GM23338 (cell line): ENCODE measurements around the gene SLC9B1. TPM values are rescaled to one million over a fixed set of nuclear protein-coding genes. Genes with fewer than 3 reads are reported as not detected.
A peak's percentile ranks its signal among the peaks of the same experiment; 100 is the strongest.
"Not testable (repeated sequence)": the region's sequence is repeated elsewhere in the genome, so short reads cannot be mapped to it uniquely, and the experiment has no call there.

Source experiments
- ATAC-seq: fragments of 200-7000 bp; cut with Tn5 transposase; 3 replicates; pipeline ENCODE4 v1.9.1; 2020
- DNase-seq: peaks from one replicate; pipeline ENCODE4 v3.0.0-alpha.2; 2015; ENCODE audit warnings: low spot score
- H2AFZ ChIP-seq: fragments of 200-600 bp; sonication (generic); 2 replicates; pipeline ENCODE4 v1.8.0; 2016; ENCODE audit warnings: antibody characterized with exemption, mild to moderate bottlenecking, moderate library complexity
- H3F3A ChIP-seq: fragments of 200-600 bp; sonication (generic); replicated peaks from 2 replicates; pipeline ENCODE4 v1.8.0; 2017; ENCODE audit warnings: antibody characterized with exemption, mixed run types, low read depth
- H3K27ac ChIP-seq: fragments of 200-600 bp; sonication (generic); 2 replicates; pipeline ENCODE4 v1.6.1; 2016; ENCODE audit warnings: low read depth
- H3K27me3 ChIP-seq: fragments of 200-600 bp; sonication (generic); 2 replicates; pipeline ENCODE4 v1.8.0; 2016; ENCODE audit warnings: mild to moderate bottlenecking, mixed run types, moderate library complexity; ENCODE audit not compliant: insufficient read depth
- H3K36me3 ChIP-seq: fragments of 200-600 bp; sonication (generic); 2 replicates; pipeline ENCODE4 v1.8.0; 2016; ENCODE audit warnings: mild to moderate bottlenecking; ENCODE audit not compliant: insufficient read depth
- H3K4me1 ChIP-seq: fragments of 200-600 bp; sonication (generic); 2 replicates; pipeline ENCODE4 v1.8.0; 2016; ENCODE audit warnings: mild to moderate bottlenecking, moderate library complexity; ENCODE audit not compliant: insufficient read depth
- H3K4me2 ChIP-seq: fragments of 200-600 bp; sonication (generic); 2 replicates; pipeline ENCODE4 v1.7.1; 2017; ENCODE audit warnings: mixed run types
- H3K4me3 ChIP-seq: fragments of 200-600 bp; sonication (generic); 2 replicates; pipeline ENCODE4 v1.6.1; 2016; ENCODE audit warnings: mixed run types
- H3K79me2 ChIP-seq: fragments of 200-600 bp; sonication (generic); replicated peaks from 2 replicates; pipeline ENCODE4 v1.8.0; 2017; ENCODE audit warnings: mild to moderate bottlenecking; ENCODE audit not compliant: insufficient read depth
- H3K9me2 ChIP-seq: fragments of 200-600 bp; sonication (generic); 2 replicates; pipeline ENCODE4 v1.8.0; 2017; ENCODE audit not compliant: insufficient read depth
- H4K20me1 ChIP-seq: fragments of 200-600 bp; sonication (generic); replicated peaks from 2 replicates; pipeline ENCODE4 v1.8.0; 2017; ENCODE audit warnings: mild to moderate bottlenecking; ENCODE audit not compliant: insufficient read depth
- H3K27ac Mint-ChIP-seq: 2 replicates; pipeline ENCODE4 v1.8.0; 2020; ENCODE audit warnings: inconsistent platforms, mild to moderate bottlenecking, moderate library complexity, mixed read lengths
- H3K27me3 Mint-ChIP-seq: 3 replicates; pipeline ENCODE4 v1.8.0; 2022; ENCODE audit warnings: low read depth, mild to moderate bottlenecking, moderate library complexity, mixed read lengths, inconsistent platforms; ENCODE audit not compliant: insufficient read depth, poor library complexity
- H3K36me3 Mint-ChIP-seq: 3 replicates; pipeline ENCODE4 v1.8.0; 2021; ENCODE audit warnings: low read depth, mild to moderate bottlenecking, inconsistent platforms, moderate library complexity, mixed read lengths
- H3K4me1 Mint-ChIP-seq: 3 replicates; pipeline ENCODE4 v1.8.0; 2020; ENCODE audit warnings: mild to moderate bottlenecking, inconsistent platforms, mixed read lengths
- H3K4me3 Mint-ChIP-seq: 3 replicates; pipeline ENCODE4 v1.8.0; 2021; ENCODE audit warnings: moderate library complexity, mild to moderate bottlenecking, inconsistent platforms, mixed read lengths
- H3K9me3 Mint-ChIP-seq: 3 replicates; pipeline ENCODE4 v1.8.0; 2020; ENCODE audit warnings: moderate library complexity, mild to moderate bottlenecking, inconsistent platforms, mixed read lengths
- CREB1 ChIP-seq: fragments of 250-450 bp; sonication (Bioruptor Pico); IDR thresholded peaks from 2 replicates; pipeline ENCODE4 v1.5.0; 2020; ENCODE audit warnings: low read depth, mild to moderate bottlenecking, moderate library complexity
- CTCF ChIP-seq, 2 experiments: fragments of 200-600 bp in 1 of 2; sonication (generic) in 1 of 2; conservative IDR thresholded peaks; 2 replicates each; pipeline versions ENCODE4 v1.5.1 to v1.6.1; 2016 to 2017; ENCODE audit warnings: antibody characterized with exemption in 2 of 2, low read depth in 2 of 2, mild to moderate bottlenecking in 2 of 2, moderate library complexity in 1 of 2
- EZH2phosphoT487 ChIP-seq: fragments of 200-600 bp; sonication (generic); IDR thresholded peaks from one replicate; pipeline ENCODE4 v1.8.1; 2018; ENCODE audit warnings: antibody characterized with exemption; ENCODE audit not compliant: unreplicated experiment
- JUNB ChIP-seq: IDR thresholded peaks from one replicate; pipeline ENCODE4 v1.6.1; 2016; ENCODE audit warnings: antibody characterized with exemption; ENCODE audit not compliant: unreplicated experiment
- NANOG ChIP-seq: IDR thresholded peaks from 2 replicates; pipeline ENCODE4 v1.6.1; 2016; ENCODE audit warnings: antibody characterized with exemption, borderline replicate concordance
- polyA plus RNA-seq: library from polyadenylated mRNA; unstranded; fragments of >200 nt; fragmentation: Nextera tagmentation; extraction: Ambion mirVana; gene quantifications from 2 replicates; pipeline ENCODE4 v1.2.1, GENCODE V29; 2016
- total RNA-seq: library from RNA; depleted of rRNA; stranded (reverse); fragments of >200 nt; shearing (Covaris generic); gene quantifications from 2 replicates; pipeline ENCODE4 v1.2.3, GENCODE V29; 2014

Gene SLC9B1
- total and polyA plus RNA-seq, 2 experiments from 2014 or later, result 0.66 to 0.80 TPM

DNA sequence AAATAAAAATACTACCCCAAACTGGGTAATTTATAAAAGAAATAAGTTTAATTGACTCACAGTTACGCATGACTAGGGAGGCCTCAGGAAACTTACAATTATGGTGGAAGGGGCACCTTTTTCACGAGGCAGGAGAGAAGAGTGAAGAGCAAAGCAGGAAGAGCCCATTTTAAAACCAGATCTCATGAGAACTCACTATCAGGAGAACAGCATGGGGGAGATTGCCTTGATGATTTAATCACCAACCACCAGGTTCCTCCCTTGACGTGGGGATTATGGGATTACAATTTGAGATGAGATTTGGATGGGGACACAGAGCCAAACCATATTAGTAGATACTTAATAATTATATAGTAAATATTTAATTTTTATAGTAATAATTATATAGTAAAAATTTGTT is 140.6 kb downstream of the SLC9B1 start (continued):
- TF ChIP-seq CTCF (conservative IDR thresholded peaks at IDR 0.05; ENCODE audit: low read depth in 2 of 2) (no peak), EZH2phosphoT487 (no peak), CREB1 (CRISPR knock-in tag) (no peak), JUNB (no peak)

GRCh38 chr4:102878349-102878748 is 141.2 kb downstream of the SLC9B1 start:
- not testable (repeated sequence) for DNase-seq, H3F3A ChIP-seq, H3K27me3 ChIP-seq, ATAC-seq, H4K20me1 ChIP-seq, H3K4me3 Mint-ChIP-seq, H3K27me3 Mint-ChIP-seq, H3K27ac ChIP-seq, H3K4me1 Mint-ChIP-seq, H3K4me2 ChIP-seq, H3K27ac Mint-ChIP-seq, H2AFZ ChIP-seq, H3K4me3 ChIP-seq, H3K9me2 ChIP-seq
- Histone ChIP-seq H3K79me2 (peaks cover 92% of the 10 kb centered on the region), H3K36me3 (peaks cover 22% of the 10 kb centered on the region), H3K4me1 (peaks cover 12% of the 10 kb centered on the region)
- H3K36me3 Mint-ChIP-seq, result peaks cover 61% of the 10 kb centered on the region
- peaks cover 38% of the 10 kb centered on the region for H3K9me3 Mint-ChIP-seq

GRCh38 chr4:102877477-102878106 is 141.9 kb downstream of the SLC9B1 start:
- H3K4me3 ChIP-seq, H3F3A ChIP-seq, H2AFZ ChIP-seq, DNase-seq, H3K4me2 ChIP-seq, H3K27me3 Mint-ChIP-seq, H3K27me3 ChIP-seq, H3K27ac Mint-ChIP-seq, H3K4me1 Mint-ChIP-seq, H3K9me2 ChIP-seq, H4K20me1 ChIP-seq, H3K4me3 Mint-ChIP-seq, H3K27ac ChIP-seq, H3K4me1 ChIP-seq, ATAC-seq: not testable (repeated sequence)
- peaks cover 68% of the 10 kb centered on the region for H3K36me3 Mint-ChIP-seq
- Histone ChIP-seq H3K79me2 (peaks cover 92% of the 10 kb centered on the region), H3K36me3 (peaks cover 22% of the 10 kb centered on the region)
- H3K9me3 Mint-ChIP-seq, result peaks cover 38% of the 10 kb centered on the region

GRCh38 chr4:102871772-102872171 is 147.7 kb downstream of the SLC9B1 start:
- Mint-ChIP-seq H3K27me3 (peaks cover 4% of the 10 kb centered on the region), H3K27ac (peak overlapping the region; percentile 45), H3K9me3 (peaks cover 19% of the 10 kb centered on the region), H3K4me3 (no peak overlapping the region), H3K4me1 (peaks cover 28% of the 10 kb centered on the region), H3K36me3 (peaks cover 42% of the 10 kb centered on the region)
- H3K79me2 ChIP-seq, result peaks cover 86% of the 10 kb centered on the region
- H3K36me3 ChIP-seq, result peaks cover 14% of the 10 kb centered on the region
- no peaks in the 10 kb centered on the region; the same call in 1 of the 2 replicates for H3F3A ChIP-seq
- H3K4me2 ChIP-seq, result no peak overlapping the region
- H3K4me1 ChIP-seq, result peaks cover 24% of the 10 kb centered on the region
- DNase-seq, result no peak
- no peak overlapping the region for H2AFZ ChIP-seq
- no peak overlapping the region; the same call in 1 of the 2 replicates for H3K27ac ChIP-seq
- 0 out of 2 replicates have a peak, but pooled peaks cover 5% of the 10 kb centered on the region for H4K20me1 ChIP-seq
- no peak overlapping the region for H3K4me3 ChIP-seq
- H3K9me2 ChIP-seq, result no peaks in the 10 kb centered on the region
- H3K27me3 ChIP-seq, result no peaks in the 10 kb centered on the region
- no peak for ATAC-seq
- no peak for TF ChIP-seq NANOG
- TF ChIP-seq CTCF (conservative IDR thresholded peaks at IDR 0.05; ENCODE audit: low read depth in 2 of 2), result no peak
